SK-N-SH (cell line): ENCODE measurements around the gene GPC5.

Experiments used
- CHD2 ChIP-seq: fragments of 150-350 bp; IDR thresholded peaks from 2 replicates; pipeline ENCODE4 v1.6.1; 2018; ENCODE audit warnings: low read length; ENCODE audit not compliant: partially characterized antibody
- EZH2phosphoT487 ChIP-seq: fragments of 200-600 bp; sonication (generic); IDR thresholded peaks from 2 replicates; pipeline ENCODE4 v1.6.1; 2017; ENCODE audit warnings: low read depth, mixed run types, mild to moderate bottlenecking, antibody characterized with exemption, moderate library complexity, borderline replicate concordance
- FOSL2 ChIP-seq: IDR thresholded peaks from 2 replicates; pipeline ENCODE4 v1.4.0; 2012; ENCODE audit warnings: low read depth, mild to moderate bottlenecking, moderate library complexity, borderline replicate concordance
- FOXJ3 ChIP-seq: sonication (generic); formaldehyde crosslinking; IDR thresholded peaks from 2 replicates; pipeline ENCODE4 v1.5.1; 2020; ENCODE audit warnings: mild to moderate bottlenecking, missing genetic modification reagents
- GABPA ChIP-seq: IDR thresholded peaks from 2 replicates; pipeline ENCODE4 v1.4.0; 2012; ENCODE audit warnings: low read depth, mild to moderate bottlenecking
- GATA2 ChIP-seq: sonication (generic); formaldehyde crosslinking; IDR thresholded peaks from 2 replicates; pipeline ENCODE4 v1.5.0; 2020; ENCODE audit warnings: mild to moderate bottlenecking, missing genetic modification reagents
- JUND ChIP-seq: IDR thresholded peaks from 2 replicates; pipeline ENCODE4 v1.4.0; 2012
- RAD21 ChIP-seq: IDR thresholded peaks from 2 replicates; pipeline ENCODE4 v1.6.1; 2012; ENCODE audit warnings: mild to moderate bottlenecking, low read length
- RFX5 ChIP-seq: IDR thresholded peaks from 2 replicates; pipeline ENCODE4 v1.6.1; 2012; ENCODE audit warnings: mild to moderate bottlenecking, improper control_type of control experiment, low read length
- TEAD4 ChIP-seq: IDR thresholded peaks from 2 replicates; pipeline ENCODE4 v1.4.0; 2012; ENCODE audit warnings: mild to moderate bottlenecking, borderline replicate concordance; ENCODE audit not compliant: insufficient read depth
- YY1 ChIP-seq: IDR thresholded peaks from 2 replicates; pipeline ENCODE4 v1.4.0; 2012; ENCODE audit warnings: low read depth, mild to moderate bottlenecking
- TF ChIP-seq, protein P1 (sequence below): fragments of 200-600 bp; sonication (generic); IDR thresholded peaks from 2 replicates; pipeline ENCODE4 v1.6.1; 2017; ENCODE audit warnings: antibody characterized with exemption, mild to moderate bottlenecking, moderate library complexity
- TF ChIP-seq, protein P2 (sequence below): IDR thresholded peaks from 2 replicates; pipeline ENCODE4 v1.6.1; 2012; ENCODE audit warnings: mild to moderate bottlenecking, low read depth, low read length, moderate library complexity
- TF ChIP-seq, protein P3 (sequence below): IDR thresholded peaks from 2 replicates; pipeline ENCODE4 v1.4.0; 2012; ENCODE audit warnings: low read depth

DNA sequence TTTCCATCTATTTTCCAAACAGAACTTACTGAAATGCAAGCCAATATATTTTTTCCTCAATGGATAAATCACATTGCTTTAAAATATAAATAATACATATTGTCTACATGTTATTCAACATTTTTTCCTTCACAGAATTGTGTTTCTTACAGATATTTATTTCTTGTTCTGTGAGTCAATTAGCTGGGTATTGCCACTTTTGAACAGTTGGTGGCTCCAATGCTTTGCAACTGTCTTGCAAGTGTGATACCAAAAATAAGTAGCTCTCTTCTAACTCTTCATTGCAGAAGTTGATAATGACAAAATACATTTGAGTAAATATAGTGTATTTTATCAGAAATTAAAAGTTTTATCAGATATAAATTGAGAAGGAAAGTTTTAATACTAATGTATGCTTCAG, 17.1 kb upstream of the GPC5 start:
- TF ChIP-seq RAD21 (peak; percentile 95), JUND (no peak), TEAD4 (no peak), FOXJ3 (CRISPR knock-in tag) (no peak), EZH2phosphoT487 (no peak), GABPA (no peak), RFX5 (0 out of 2 replicates have a peak, but pooled peaks have one; percentile 40), YY1 (no peak), FOSL2 (no peak), GATA2 (no peak), CHD2 (no peak)
- TF ChIP-seq, protein P1, sequence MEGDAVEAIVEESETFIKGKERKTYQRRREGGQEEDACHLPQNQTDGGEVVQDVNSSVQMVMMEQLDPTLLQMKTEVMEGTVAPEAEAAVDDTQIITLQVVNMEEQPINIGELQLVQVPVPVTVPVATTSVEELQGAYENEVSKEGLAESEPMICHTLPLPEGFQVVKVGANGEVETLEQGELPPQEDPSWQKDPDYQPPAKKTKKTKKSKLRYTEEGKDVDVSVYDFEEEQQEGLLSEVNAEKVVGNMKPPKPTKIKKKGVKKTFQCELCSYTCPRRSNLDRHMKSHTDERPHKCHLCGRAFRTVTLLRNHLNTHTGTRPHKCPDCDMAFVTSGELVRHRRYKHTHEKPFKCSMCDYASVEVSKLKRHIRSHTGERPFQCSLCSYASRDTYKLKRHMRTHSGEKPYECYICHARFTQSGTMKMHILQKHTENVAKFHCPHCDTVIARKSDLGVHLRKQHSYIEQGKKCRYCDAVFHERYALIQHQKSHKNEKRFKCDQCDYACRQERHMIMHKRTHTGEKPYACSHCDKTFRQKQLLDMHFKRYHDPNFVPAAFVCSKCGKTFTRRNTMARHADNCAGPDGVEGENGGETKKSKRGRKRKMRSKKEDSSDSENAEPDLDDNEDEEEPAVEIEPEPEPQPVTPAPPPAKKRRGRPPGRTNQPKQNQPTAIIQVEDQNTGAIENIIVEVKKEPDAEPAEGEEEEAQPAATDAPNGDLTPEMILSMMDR, result peak; percentile 61
- TF ChIP-seq, protein P2, sequence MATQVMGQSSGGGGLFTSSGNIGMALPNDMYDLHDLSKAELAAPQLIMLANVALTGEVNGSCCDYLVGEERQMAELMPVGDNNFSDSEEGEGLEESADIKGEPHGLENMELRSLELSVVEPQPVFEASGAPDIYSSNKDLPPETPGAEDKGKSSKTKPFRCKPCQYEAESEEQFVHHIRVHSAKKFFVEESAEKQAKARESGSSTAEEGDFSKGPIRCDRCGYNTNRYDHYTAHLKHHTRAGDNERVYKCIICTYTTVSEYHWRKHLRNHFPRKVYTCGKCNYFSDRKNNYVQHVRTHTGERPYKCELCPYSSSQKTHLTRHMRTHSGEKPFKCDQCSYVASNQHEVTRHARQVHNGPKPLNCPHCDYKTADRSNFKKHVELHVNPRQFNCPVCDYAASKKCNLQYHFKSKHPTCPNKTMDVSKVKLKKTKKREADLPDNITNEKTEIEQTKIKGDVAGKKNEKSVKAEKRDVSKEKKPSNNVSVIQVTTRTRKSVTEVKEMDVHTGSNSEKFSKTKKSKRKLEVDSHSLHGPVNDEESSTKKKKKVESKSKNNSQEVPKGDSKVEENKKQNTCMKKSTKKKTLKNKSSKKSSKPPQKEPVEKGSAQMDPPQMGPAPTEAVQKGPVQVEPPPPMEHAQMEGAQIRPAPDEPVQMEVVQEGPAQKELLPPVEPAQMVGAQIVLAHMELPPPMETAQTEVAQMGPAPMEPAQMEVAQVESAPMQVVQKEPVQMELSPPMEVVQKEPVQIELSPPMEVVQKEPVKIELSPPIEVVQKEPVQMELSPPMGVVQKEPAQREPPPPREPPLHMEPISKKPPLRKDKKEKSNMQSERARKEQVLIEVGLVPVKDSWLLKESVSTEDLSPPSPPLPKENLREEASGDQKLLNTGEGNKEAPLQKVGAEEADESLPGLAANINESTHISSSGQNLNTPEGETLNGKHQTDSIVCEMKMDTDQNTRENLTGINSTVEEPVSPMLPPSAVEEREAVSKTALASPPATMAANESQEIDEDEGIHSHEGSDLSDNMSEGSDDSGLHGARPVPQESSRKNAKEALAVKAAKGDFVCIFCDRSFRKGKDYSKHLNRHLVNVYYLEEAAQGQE, result no peak
- TF ChIP-seq, protein P3, sequence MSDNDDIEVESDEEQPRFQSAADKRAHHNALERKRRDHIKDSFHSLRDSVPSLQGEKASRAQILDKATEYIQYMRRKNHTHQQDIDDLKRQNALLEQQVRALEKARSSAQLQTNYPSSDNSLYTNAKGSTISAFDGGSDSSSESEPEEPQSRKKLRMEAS, result no peak
